Measurements from ENCODE around the gene PIPOX. TPM values are rescaled to one million over a fixed set of nuclear protein-coding genes. Genes with fewer than 3 reads are reported as not detected.
A peak's percentile ranks its signal among the peaks of the same experiment; 100 is the strongest.

The PIPOX gene
- polyA plus RNA-seq, 3 donors: 0.30 to 0.56 TPM; not detected in 1

DNA sequence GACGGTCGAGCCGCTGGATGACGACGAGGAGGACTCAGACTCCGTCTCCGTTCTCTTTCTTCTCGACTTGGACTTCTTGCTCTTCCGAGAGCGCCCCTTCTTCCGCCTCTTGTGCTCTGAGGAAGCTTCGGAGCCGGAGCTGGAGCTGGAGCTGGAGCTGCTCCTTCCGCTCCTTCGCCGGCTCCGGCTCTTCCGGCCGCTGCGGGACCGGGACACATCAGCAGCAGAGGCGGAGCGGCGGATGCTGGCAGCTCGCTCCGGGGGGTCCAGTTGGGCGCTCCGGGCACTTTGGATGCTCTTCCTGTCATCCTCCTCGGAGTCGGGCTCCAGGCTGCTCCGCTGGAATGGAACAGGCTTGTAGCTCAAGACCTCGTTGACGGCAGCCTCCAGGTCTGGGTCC is 36.9 kb downstream of the PIPOX start:
- intact Hi-C loops (cut with micrococcal nuclease): no loop called here

DNA sequence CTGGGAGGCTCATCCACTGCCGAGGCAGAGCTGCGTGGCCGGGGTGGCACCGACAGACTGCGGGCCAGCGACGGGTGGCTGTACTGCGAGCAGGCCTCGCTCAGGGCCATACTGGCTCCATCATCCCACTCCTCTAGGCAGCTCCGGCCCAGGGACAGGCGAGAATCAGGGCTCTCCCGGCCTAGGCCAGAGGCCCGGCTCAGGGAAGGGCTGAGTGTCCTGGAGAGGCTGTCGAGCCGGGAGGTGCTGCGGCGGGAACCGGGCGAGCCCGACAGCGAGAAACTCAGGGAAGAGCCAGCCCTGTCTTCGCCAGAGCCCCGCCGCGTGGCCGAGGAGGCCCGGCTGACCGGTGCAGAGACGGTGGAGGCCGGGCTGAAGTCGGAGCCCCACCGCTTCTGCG is 37.4 kb downstream of the PIPOX start:
- no peak overlapping the region for H3K27ac ChIP-seq (ENCODE audit: low read depth in 1 of 2, low read length in 2 of 2)
- H4K20me1 ChIP-seq (ENCODE audit: insufficient read depth, low read length): peaks cover 5% of the 10 kb centered on the region
- no peak overlapping the region for H2AFZ ChIP-seq (ENCODE audit: insufficient read depth, low read depth, low read length, poor library complexity, severe bottlenecking)
- no peak overlapping the region for H3K9ac ChIP-seq (ENCODE audit: insufficient read depth, low read length, poor library complexity, severe bottlenecking)
- intact Hi-C loops (cut with micrococcal nuclease): no loop called here
- H3K4me3 Mint-ChIP-seq: no peak overlapping the region
- peaks cover 3% of the 10 kb centered on the region for H3K4me1 Mint-ChIP-seq
- no peak overlapping the region for H3K4me2 ChIP-seq (replicated peaks; ENCODE audit: extremely low read depth, low read length, poor library complexity, severe bottlenecking)
- H3K9me3 ChIP-seq (replicated peaks in 1 of 2; ENCODE audit: control insufficient read depth in 1 of 2, insufficient read depth in 1 of 2, low read length in 2 of 2): no peaks in the 10 kb centered on the region
- H3K36me3 Mint-ChIP-seq: peaks cover 70 to 89% of the 10 kb centered on the region in 2 donors
- no peaks in the 10 kb centered on the region for H3K27me3 Mint-ChIP-seq (ENCODE audit: low read depth in 3 of 3)
- H3K27me3 ChIP-seq (ENCODE audit: control insufficient read depth in 2 of 2, insufficient read depth in 2 of 2, low read length in 2 of 2): no peaks in the 10 kb centered on the region
- no peaks in the 10 kb centered on the region for H3K9me3 Mint-ChIP-seq
- H3K79me2 ChIP-seq (ENCODE audit: insufficient read depth, low read length): no peaks in the 10 kb centered on the region
- no peak for DNase-seq
- H3K4me1 ChIP-seq (ENCODE audit: control insufficient read depth in 1 of 2, insufficient read depth in 2 of 2, low read length in 2 of 2): no peaks in the 10 kb centered on the region
- H3K27ac Mint-ChIP-seq: no peak overlapping the region
- peaks cover 79 to 97% of the 10 kb centered on the region in 2 donors for H3K36me3 ChIP-seq (replicated peaks in 1 of 2; ENCODE audit: control insufficient read depth in 1 of 2, insufficient read depth in 2 of 2, low read length in 2 of 2)
- TF ChIP-seq, protein P1, sequence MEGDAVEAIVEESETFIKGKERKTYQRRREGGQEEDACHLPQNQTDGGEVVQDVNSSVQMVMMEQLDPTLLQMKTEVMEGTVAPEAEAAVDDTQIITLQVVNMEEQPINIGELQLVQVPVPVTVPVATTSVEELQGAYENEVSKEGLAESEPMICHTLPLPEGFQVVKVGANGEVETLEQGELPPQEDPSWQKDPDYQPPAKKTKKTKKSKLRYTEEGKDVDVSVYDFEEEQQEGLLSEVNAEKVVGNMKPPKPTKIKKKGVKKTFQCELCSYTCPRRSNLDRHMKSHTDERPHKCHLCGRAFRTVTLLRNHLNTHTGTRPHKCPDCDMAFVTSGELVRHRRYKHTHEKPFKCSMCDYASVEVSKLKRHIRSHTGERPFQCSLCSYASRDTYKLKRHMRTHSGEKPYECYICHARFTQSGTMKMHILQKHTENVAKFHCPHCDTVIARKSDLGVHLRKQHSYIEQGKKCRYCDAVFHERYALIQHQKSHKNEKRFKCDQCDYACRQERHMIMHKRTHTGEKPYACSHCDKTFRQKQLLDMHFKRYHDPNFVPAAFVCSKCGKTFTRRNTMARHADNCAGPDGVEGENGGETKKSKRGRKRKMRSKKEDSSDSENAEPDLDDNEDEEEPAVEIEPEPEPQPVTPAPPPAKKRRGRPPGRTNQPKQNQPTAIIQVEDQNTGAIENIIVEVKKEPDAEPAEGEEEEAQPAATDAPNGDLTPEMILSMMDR (IDR thresholded peaks at IDR 0.05): no peak
- 96% methylated on average over 33 of the region's 33 CpGs for WGBS (ENCODE audit: insufficient coverage)
- no peak overlapping the region for H3K4me3 ChIP-seq (replicated peaks in 1 of 3; ENCODE audit: low read depth in 2 of 3, low read length in 3 of 3)

More for the DNA sequence above, 36.9 kb downstream of the PIPOX start:
- Mint-ChIP-seq H3K4me1 (peaks cover 3% of the 10 kb centered on the region), H3K36me3 (peaks cover 66 to 84% of the 10 kb centered on the region in 2 donors), H3K4me3 (no peak overlapping the region), H3K9me3 (no peaks in the 10 kb centered on the region), H3K27ac (peak overlapping the region in 1 of 7 donors; percentile 54), H3K27me3 (ENCODE audit: low read depth in 3 of 3) (no peaks in the 10 kb centered on the region)
- DNase-seq: no peak
- Histone ChIP-seq H4K20me1 (ENCODE audit: insufficient read depth, low read length) (peaks cover 5% of the 10 kb centered on the region), H3K9ac (ENCODE audit: insufficient read depth, low read length, poor library complexity, severe bottlenecking) (no peak overlapping the region), H2AFZ (ENCODE audit: insufficient read depth, low read depth, low read length, poor library complexity, severe bottlenecking) (no peak overlapping the region), H3K79me2 (ENCODE audit: insufficient read depth, low read length) (no peaks in the 10 kb centered on the region), H3K4me3 (replicated peaks in 1 of 3; ENCODE audit: low read depth in 2 of 3, low read length in 3 of 3) (no peak overlapping the region), H3K4me1 (ENCODE audit: control insufficient read depth in 1 of 2, insufficient read depth in 2 of 2, low read length in 2 of 2) (no peaks in the 10 kb centered on the region), H3K36me3 (replicated peaks in 1 of 2; ENCODE audit: control insufficient read depth in 1 of 2, insufficient read depth in 2 of 2, low read length in 2 of 2) (peaks cover 77 to 92% of the 10 kb centered on the region in 2 donors), H3K9me3 (replicated peaks in 1 of 2; ENCODE audit: control insufficient read depth in 1 of 2, insufficient read depth in 1 of 2, low read length in 2 of 2) (no peaks in the 10 kb centered on the region), H3K27me3 (ENCODE audit: control insufficient read depth in 2 of 2, insufficient read depth in 2 of 2, low read length in 2 of 2) (no peaks in the 10 kb centered on the region), H3K4me2 (replicated peaks; ENCODE audit: extremely low read depth, low read length, poor library complexity, severe bottlenecking) (no peak overlapping the region), H3K27ac (ENCODE audit: low read depth in 1 of 2, low read length in 2 of 2) (no peak overlapping the region)
- WGBS (ENCODE audit: insufficient coverage): 97% methylated on average over 33 of the region's 33 CpGs
- TF ChIP-seq, protein P1 (IDR thresholded peaks at IDR 0.05): no peak

Data from CD14-positive monocyte (primary cell).